ENCODE measurements around the gene ACOX3. TPM values are rescaled to one million over a fixed set of nuclear protein-coding genes. Genes with fewer than 3 reads are reported as not detected.

Gene ACOX3
- polyA plus RNA-seq, 1 of the 3 experiments (the other 2 are of a cell fraction), result 8.4 TPM

- TF ChIP-seq TAF1 (IDR thresholded peaks at IDR 0.05; ENCODE audit: borderline replicate concordance, low read depth, low read length), result no peak
- TF ChIP-seq MAX (IDR thresholded peaks at IDR 0.05; ENCODE audit: low read depth), result no peak
- TF ChIP-seq RCOR1 (IDR thresholded peaks at IDR 0.05; ENCODE audit: low read length), result no peak
- TF ChIP-seq PBX3 (IDR thresholded peaks at IDR 0.05), result peak; percentile 12; the same call in 1 of the 2 replicates
- peak in 1 of 2 experiments; percentile 15; a peak in 1 of 4 replicates for TF ChIP-seq EP300 (IDR thresholded peaks at IDR 0.05; ENCODE audit: borderline replicate concordance in 1 of 2, low read depth in 1 of 2, low read length in 1 of 2)
- no peak for TF ChIP-seq CHD2 (IDR thresholded peaks at IDR 0.05; ENCODE audit: low read length, partially characterized antibody)
Observed at GRCh38 chr4:8391972-8392371, 48.6 kb downstream of the ACOX3 start (continued).

- no peaks in the 10 kb centered on the region for H4K20me1 ChIP-seq (ENCODE audit: insufficient read depth)
- H3K27ac ChIP-seq (ENCODE audit: low read depth in 2 of 2, low read length in 1 of 2), result no peak overlapping the region
- TF ChIP-seq FOSL2 (IDR thresholded peaks at IDR 0.05; ENCODE audit: borderline replicate concordance, low read depth) (no peak), RAD21 (IDR thresholded peaks at IDR 0.05; ENCODE audit: low read length) (no peak), RXRA (IDR thresholded peaks at IDR 0.05; ENCODE audit: borderline replicate concordance, low read depth) (no peak), RCOR1 (IDR thresholded peaks at IDR 0.05; ENCODE audit: low read length) (no peak)
- whole genome bisulfite sequencing (ENCODE audit: low lambda C conversion rate), result 94% methylated on average over 7 of the region's 7 CpGs
- no peak overlapping the region for H2AFZ ChIP-seq (ENCODE audit: low read depth)
- no peak overlapping the region for H3K4me2 ChIP-seq
- ChIA-PET POLR2A (interaction anchor here (0.6 kb wide), 1 partner anchor 151 kb away, joined by 4 read pairs; no protein-coding TSS in a partner anchor), CTCF (interaction anchor here (1.2 to 6.8 kb wide), 4 partner anchors 12 to 214 kb away, joined by 3 to 41 read pairs (median 6); no protein-coding TSS in a partner anchor)
- no peaks in the 10 kb centered on the region for H3K9me2 ChIP-seq
- H3K4me3 ChIP-seq (ENCODE audit: low read depth in 2 of 2, low read length in 1 of 2), result no peak overlapping the region
- DNase-seq, result no peak
- peaks cover 14 to 44% of the 10 kb centered on the region in 2 experiments for H3K4me1 ChIP-seq (ENCODE audit: control insufficient read depth in 1 of 2, insufficient read depth in 2 of 2, low read depth in 1 of 2, low read length in 1 of 2)
- peaks cover 12% of the 10 kb centered on the region for H3F3A ChIP-seq (replicated peaks; ENCODE audit: insufficient read depth)
- H3K79me2 ChIP-seq (ENCODE audit: insufficient read depth), result no peaks in the 10 kb centered on the region
- no peak overlapping the region for H3K9ac ChIP-seq
- H3K27me3 ChIP-seq (ENCODE audit: insufficient read depth), result no peaks in the 10 kb centered on the region
- no peaks in the 10 kb centered on the region for H3K9me3 ChIP-seq
- H3K36me3 ChIP-seq (replicated peaks in 1 of 2; ENCODE audit: control insufficient read depth in 1 of 2, insufficient read depth in 2 of 2, low read length in 1 of 2), result peaks cover 17 to 41% of the 10 kb centered on the region in 2 experiments
Observed at GRCh38 chr4:8391071-8391470, 49.5 kb downstream of the ACOX3 start.

- Histone ChIP-seq H3K79me2 (ENCODE audit: insufficient read depth) (no peaks in the 10 kb centered on the region), H2AFZ (ENCODE audit: low read depth) (no peak overlapping the region), H3K9me2 (no peaks in the 10 kb centered on the region), H3K4me2 (no peak overlapping the region), H3K27me3 (ENCODE audit: insufficient read depth) (no peaks in the 10 kb centered on the region), H3K4me1 (ENCODE audit: control insufficient read depth in 1 of 2, insufficient read depth in 2 of 2, low read depth in 1 of 2, low read length in 1 of 2) (peaks cover 14 to 48% of the 10 kb centered on the region in 2 experiments), H3K9ac (no peak overlapping the region), H3K27ac (ENCODE audit: low read depth in 2 of 2, low read length in 1 of 2) (no peak overlapping the region), H3K36me3 (replicated peaks in 1 of 2; ENCODE audit: control insufficient read depth in 1 of 2, insufficient read depth in 2 of 2, low read length in 1 of 2) (peaks cover 17 to 41% of the 10 kb centered on the region in 2 experiments), H3K9me3 (no peaks in the 10 kb centered on the region), H3F3A (replicated peaks; ENCODE audit: insufficient read depth) (peaks cover 12% of the 10 kb centered on the region), H4K20me1 (ENCODE audit: insufficient read depth) (no peaks in the 10 kb centered on the region), H3K4me3 (ENCODE audit: low read depth in 2 of 2, low read length in 1 of 2) (no peak overlapping the region)
- no peak for DNase-seq
- ChIA-PET CTCF (interaction anchor here (1.2 kb wide), 2 partner anchors 13 to 214 kb away, joined by 4 to 7 read pairs; no protein-coding TSS in a partner anchor), POLR2A (interaction anchor here (0.6 kb wide), 1 partner anchor 151 kb away, joined by 4 read pairs; no protein-coding TSS in a partner anchor)
- 97% methylated on average over 5 of the region's 5 CpGs for WGBS (ENCODE audit: low lambda C conversion rate)
- TF ChIP-seq EP300 (IDR thresholded peaks at IDR 0.05; ENCODE audit: borderline replicate concordance in 1 of 2, low read depth in 1 of 2, low read length in 1 of 2), result no peak
- no peak for TF ChIP-seq RCOR1 (IDR thresholded peaks at IDR 0.05; ENCODE audit: low read length)
- TF ChIP-seq MXI1 (IDR thresholded peaks at IDR 0.05; ENCODE audit: low read depth, low read length), result no peak
- no peak for TF ChIP-seq MAX (IDR thresholded peaks at IDR 0.05; ENCODE audit: low read depth)
- no peak for TF ChIP-seq SMC3 (IDR thresholded peaks at IDR 0.05; ENCODE audit: low read depth, low read length)
- no peak for TF ChIP-seq JUND (IDR thresholded peaks at IDR 0.05)
Observed at GRCh38 chr4:8390577-8390976, 49.9 kb downstream of the ACOX3 start.
